Dedifferentiated amniotic fluid mesenchymal stem cell (primary cell): ENCODE results near the gene FAM163A.
A peak's percentile ranks its signal among the peaks of the same experiment; 100 is the strongest.

Source experiments
- DNase-seq: peaks from one replicate; pipeline ENCODE4 v3.0.0-alpha.2; 2016; ENCODE audit errors: extremely low spot score

The FAM163A gene

DNA sequence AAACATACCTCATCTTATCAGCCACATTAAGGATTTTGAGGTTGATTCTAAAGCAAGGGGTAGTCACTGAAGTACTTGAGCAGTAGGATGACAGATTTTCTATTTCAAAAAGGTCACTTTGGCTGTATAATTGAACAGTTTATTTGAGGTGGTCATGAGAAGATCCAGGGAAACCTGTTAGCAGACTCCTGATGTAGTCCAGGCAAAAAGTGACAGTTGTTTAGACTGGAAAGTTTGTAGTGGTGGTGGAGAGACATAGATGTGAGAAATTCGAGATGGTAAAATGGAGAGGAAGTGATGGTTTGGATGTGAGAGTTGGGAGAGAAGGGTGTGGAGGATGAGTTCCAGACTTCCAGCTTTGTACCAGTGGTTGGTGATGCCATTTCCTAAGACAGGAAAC, 7.5 kb downstream of the FAM163A start:
- DNase-seq = no peak

- DNase-seq = no peak
Measured at GRCh38 chr1:179753061-179753460, 10.0 kb downstream of the FAM163A start.

DNA sequence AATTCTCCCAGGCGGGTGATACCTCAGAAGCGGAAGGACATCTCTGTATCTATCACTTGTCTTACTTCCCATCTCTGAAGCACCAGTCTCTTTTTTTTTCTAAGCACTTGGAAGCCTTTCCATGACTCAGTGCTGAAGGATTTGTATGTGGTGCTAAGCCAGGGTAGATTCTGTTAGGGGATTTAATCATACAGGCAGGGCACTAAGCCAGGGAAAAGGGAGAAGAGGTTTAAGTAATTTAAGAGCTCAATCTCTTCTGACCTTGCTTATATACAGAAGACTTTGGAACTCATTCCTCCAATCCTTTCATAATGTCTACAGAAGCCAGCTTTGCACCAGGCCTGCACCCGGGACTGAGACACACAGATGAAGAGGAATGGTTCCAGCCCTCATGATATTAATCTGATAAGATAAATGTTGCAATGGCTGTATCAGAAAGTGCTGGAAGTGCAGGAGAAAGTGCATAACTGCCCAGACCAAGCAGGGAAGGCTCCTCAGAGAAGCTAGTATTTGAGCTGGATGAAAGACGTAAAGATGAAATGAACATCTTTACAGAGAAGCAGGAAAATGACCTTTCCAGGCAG, 11.0 kb downstream of the FAM163A start:
- DNase-seq = peak; percentile 59

DNA sequence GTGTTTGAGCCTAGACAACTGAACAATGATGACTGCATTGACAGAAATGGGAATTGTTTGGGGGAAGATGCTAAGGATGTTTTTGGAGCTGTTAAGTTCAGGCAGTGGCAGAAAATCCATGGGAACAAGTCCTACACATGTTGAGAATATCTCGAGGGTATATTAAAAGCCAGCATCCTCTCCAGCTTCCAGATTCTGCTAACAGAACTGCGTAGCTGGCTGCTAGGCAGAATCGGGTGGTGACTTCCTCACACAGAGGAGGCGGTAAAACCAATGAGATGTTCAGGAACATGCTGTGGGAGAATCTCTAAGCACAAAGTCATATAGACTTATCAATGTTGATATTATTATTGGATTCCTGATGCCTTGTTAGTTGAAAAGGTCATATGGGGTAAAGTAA, 14.8 kb downstream of the FAM163A start:
- no peak for DNase-seq

GRCh38 chr1:179760521-179760920, 17.4 kb downstream of the FAM163A start:
- DNase-seq = no peak

- no peak for DNase-seq
Measured at GRCh38 chr1:179761296-179761695, 18.2 kb downstream of the FAM163A start.

GRCh38 chr1:179761846-179762640, 19.0 kb downstream of the FAM163A start:
- DNase-seq = no peak

GRCh38 chr1:179767177-179767581, 24.1 kb downstream of the FAM163A start:
- DNase-seq = no peak

- no peak for DNase-seq
Measured at GRCh38 chr1:179767996-179768395, 24.9 kb downstream of the FAM163A start.

DNA sequence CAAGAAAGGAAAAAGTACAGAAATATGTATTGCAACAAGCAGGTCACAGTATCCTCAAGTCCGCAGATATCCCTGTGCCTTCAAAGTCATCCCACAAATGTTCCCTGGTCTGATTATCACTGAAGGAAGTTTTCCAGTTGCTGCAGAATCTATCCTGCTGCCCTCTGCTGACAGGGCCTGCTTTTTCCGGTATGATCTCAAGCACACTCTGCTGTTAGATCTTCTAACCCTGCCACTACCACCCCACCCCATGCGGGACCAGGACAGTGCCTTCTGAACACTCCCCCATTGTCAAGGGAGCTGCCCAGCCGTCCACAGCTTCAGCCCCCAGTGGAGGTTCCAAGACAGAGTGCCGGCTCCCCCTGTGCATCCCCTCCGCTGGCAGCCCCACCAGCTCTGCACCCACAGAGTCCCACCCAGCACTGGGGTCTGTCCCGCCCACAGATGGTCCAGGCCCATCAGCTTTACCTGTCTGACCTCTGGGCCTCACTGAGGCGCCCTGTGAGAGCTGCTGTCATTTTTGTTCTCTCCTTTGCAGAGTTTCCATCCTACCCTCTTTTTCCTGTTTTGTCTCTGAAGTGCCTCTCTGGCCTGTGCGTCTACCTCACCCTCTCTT, 27.9 kb downstream of the FAM163A start:
- no peak for DNase-seq

DNA sequence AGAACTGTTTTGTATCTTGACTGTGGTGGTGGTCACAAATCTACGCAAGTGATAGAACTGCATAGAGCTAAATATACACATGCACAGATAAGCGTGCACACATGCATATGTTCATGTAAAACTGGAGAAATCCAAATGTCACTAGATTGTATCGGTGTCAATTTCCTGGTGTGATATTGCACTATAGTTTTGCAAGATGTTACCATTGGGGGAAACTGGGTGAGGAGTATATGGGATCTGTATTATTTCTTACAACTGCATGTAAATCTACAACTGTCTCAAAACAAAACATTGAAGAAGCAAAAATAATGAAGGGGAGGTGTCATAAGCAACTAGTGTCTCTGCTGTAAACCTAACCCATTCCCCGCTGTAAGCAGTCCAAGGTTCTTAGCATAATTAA, 30.2 kb downstream of the FAM163A start:
- no peak for DNase-seq

- DNase-seq = no peak
Measured at GRCh38 chr1:179774000-179774399, 30.9 kb downstream of the FAM163A start.

DNA sequence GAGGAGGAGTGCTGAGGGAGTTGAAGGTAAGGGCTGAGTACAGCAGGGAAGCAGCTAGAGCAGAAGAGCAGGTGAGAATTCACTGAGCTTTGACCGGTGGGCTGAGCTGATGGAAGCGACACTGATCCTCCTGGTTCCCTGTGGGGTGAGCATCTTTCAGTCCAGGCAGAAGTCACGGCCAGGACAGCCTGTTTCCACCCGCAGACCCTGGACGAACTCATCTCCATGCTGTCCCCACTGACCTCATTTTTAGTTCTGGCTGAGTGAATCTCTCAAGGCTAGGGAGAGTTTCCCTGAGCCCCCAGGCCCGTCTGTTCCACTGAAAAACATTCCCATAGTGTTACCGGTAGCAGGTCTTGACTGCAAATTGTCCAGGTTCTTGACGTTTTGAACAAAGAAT, 31.5 kb downstream of the FAM163A start:
- no peak for DNase-seq

- no peak for DNase-seq
Measured at GRCh38 chr1:179775009-179775408, 31.9 kb downstream of the FAM163A start.

DNA sequence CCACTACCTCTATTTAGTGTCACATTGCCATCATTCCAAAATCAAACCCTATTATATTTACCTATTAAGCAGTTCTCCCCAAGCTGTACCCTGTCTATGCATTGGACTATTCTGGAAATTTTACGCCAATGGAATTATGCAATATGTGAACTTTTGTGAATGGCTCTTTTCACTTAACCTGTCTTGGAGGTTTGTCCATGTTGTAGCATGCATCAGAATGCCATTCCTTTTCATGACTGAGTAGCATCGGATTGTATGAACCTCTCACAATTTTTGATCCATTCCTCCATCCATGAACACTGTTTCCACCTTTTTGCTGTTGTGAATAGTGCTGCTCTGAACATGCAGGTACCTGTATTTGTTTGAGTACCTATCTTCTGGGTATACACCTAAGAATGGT, 33.7 kb downstream of the FAM163A start:
- DNase-seq = no peak

GRCh38 chr1:179777731-179778130, 34.6 kb downstream of the FAM163A start:
- no peak for DNase-seq

GRCh38 chr1:179779645-179780272, 36.7 kb downstream of the FAM163A start:
- no peak for DNase-seq

DNA sequence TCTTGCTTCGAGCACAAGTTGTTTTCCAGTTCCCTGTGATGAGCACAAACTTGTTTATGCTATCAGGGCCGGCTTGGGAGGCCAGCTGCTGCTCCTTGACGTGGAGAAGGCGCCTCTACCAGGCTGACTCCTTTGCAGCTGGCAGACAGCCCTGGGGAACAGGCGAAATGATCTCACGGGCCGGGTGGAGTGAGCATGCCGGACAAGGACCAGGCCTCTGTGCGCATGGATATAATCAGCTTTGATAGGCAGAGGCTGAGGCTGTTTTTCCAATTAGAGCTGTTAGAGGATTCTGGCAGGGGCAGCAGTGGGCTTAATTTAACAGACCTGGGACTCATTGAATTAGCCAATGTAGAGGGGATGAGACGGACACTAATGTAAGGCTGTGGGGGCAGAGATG, 38.9 kb downstream of the FAM163A start:
- DNase-seq = no peak

DNA sequence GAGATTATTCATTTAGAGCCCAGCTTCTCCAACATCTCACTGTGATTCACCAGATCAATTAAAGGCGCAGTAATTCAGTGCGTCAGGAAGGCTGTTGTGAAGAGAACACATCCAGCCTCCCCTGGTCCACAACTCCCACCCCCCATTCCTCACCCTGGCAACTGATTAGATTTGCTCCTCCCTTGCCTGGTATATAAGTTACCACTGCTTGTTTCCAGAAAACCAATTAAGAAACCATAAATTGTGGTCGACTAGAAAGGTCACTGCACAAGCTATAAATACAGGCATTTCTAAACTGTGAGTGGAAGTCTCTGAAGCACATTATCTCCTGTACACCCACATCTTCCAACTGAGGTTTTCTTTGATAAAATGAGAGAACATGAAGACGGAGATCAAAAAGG, 41.9 kb downstream of the FAM163A start:
- no peak for DNase-seq

DNA sequence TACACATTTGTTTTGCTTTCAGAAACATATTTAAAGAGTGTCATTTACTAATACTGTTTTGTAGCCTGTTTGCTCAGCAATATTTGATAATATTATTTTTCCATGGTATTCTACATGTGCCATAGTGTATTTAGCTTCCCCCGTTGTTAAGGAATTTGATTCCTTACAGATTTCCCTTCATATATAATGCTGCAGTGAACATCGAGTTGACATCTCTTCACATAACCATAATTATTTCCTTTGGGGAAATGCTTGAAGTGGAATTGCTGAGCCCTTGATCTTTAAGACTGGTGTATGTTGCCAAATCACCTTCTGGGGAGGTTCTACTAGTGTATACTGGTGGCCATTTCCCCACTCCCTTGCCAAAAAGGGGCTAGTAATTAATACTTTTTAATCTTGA, 42.6 kb downstream of the FAM163A start:
- DNase-seq = no peak

DNA sequence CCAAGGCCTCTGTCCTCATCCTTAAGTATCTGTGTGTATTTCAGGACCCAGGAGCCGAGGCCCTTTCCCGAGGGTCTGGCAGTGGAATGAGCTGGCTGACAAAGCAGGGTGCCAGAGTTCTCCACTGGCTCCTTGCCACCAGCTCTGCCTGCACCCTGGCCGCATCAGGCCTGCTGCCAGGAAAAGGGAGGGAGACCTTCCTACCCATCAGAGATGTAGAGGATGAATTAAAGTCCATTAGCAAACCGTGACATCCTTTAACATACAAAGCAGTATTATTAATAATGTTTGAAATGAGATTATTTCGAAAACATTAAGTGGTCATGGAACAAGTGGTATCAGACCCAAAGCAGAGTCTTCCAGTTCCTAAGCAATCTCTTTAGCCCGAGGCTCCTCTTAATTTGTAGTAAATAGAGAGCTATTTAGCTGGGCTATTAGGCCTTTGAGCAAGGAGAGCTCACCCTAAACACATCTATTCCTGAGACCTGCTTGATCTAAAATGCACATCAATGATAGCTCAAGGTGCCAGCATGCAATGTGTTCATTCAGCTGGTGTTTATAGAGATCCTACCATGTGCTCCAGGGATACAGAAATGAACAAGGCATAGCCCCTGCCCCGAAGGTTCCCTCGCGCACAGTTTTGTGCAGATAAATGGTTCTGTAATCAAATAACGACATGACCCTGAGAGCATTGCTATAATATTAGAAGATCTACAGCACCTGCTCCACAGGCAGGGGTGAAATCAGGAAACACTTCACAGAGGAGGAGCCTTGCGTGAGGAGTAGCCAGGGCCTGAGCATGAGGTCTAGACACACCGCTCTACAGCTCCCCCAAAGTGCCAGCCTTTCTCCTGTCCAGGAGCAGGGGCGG, 44.0 kb downstream of the FAM163A start:
- no peak for DNase-seq

GRCh38 chr1:179788259-179788658, 45.2 kb downstream of the FAM163A start:
- DNase-seq = no peak
